HG03571 (cell line): ENCODE results near the gene FBXW11.

Experiments
- ATAC-seq: cut with Tn5 transposase; IDR thresholded peaks from one replicate; pipeline ENCODE4 v1.9.1; 2021; ENCODE audit not compliant: unreplicated experiment

Gene FBXW11

DNA sequence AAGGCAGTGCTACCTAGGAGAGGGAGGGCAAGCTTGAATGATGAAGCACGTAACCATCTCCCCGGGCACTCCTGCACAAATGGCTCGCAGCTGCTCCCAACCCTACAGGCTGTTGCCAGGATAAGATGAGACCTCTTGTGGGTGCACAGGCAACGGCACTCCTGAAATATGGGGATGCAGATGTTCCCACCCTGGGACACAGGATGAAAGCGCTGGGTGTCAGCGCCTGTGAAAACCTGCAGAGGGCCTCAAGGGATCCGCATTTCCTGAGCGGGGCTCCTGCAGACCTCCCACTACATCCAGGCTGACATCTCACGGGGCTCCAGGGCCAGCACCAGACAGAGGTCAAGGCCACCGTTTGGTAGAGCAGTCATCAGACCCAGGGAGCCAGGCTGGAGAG lies 160.1 kb downstream of the FBXW11 start:
- ATAC-seq = no peak

DNA sequence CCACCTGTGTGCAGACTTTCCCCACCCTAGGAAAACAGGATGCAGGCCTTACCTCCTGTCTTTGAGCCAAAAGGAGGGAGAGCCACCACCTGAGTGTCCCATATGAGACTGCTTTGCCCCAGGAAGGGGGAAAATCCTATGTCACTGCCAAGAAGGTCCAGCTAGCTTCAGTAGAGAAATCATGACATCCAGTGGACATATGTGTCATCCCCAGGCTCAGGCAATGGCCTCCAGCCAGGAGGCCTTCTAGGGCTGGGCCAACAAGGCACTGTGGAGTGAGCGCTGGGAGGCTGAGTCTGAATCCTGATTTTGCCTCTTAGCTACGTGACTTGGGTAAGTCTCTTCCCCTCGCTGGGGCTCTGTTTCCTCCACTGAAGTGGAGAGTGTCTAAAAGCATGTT lies 160.6 kb downstream of the FBXW11 start:
- ATAC-seq = no peak

- ATAC-seq = no peak
Measured at GRCh38 chr5:171845040-171845630, 161.3 kb downstream of the FBXW11 start.

GRCh38 chr5:171842777-171843328 lies 163.6 kb downstream of the FBXW11 start:
- ATAC-seq = no peak

GRCh38 chr5:171841984-171842776 lies 164.3 kb downstream of the FBXW11 start:
- no peak for ATAC-seq

- ATAC-seq = no peak
Measured at GRCh38 chr5:171840711-171841522, 165.5 kb downstream of the FBXW11 start.

DNA sequence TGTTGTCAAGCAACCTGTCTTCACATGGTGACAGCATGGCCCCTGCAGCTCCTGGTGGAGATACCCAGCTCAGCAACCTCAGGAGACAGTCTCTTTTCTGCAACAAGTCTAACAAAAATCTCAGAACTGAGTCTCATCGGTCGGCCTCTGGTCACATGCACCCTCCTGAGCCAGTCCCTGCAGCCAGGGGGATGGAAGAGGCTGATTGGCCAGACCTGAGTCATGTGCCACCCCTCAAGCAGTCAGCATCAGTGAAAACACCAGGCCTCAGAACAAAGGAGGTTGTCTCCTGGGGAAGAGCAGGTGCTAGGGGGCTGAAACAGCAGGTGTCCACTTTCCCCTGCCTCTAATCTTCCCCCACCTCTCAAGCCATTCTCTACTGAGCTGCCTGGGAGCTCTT lies 166.4 kb downstream of the FBXW11 start:
- no peak for ATAC-seq

- ATAC-seq = no peak
Measured at GRCh38 chr5:171839112-171839511, 167.3 kb downstream of the FBXW11 start.

DNA sequence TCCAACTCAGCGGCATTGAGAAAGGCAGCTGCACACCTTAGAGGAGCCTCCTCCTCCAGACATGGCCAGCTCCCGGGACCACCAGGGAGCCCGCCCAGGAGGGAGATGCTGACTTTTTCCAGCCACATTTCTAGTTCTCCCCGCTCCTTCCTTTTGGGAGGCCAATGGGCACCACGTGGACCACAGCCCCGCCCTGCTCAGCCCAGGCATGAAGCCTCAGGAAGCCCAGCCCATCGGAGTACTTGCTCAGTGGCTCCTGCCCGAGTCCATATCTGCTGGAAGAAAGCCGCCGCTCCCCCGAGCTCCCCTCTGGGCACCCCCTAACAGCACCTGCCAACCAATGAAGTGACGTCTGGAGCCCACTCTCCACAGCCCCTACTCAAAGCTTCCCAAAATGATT lies 168.4 kb downstream of the FBXW11 start:
- ATAC-seq = no peak

- ATAC-seq = no peak
Measured at GRCh38 chr5:171837522-171837921, 168.9 kb downstream of the FBXW11 start.

GRCh38 chr5:171835066-171835465 lies 171.4 kb downstream of the FBXW11 start:
- ATAC-seq = no peak

DNA sequence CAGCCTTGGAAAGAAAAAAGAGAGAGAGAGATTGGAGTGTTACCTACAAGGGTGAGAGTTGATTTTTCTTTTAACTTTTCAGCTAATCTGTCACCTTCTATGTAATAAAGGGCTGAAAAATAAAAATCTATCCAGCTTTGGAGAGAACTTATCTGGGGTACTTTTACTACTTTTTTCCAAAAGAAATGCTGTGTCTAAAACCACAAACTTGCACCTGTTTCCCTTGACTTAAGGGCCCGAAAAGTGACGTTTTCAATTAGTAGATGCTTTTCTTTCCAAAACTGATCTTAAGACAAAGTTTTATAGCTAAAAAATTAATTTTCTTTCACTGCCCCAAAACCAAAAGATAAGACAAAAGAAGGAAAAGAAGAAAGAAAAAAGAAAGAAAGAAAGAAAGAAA lies 172.0 kb downstream of the FBXW11 start:
- no peak for ATAC-seq

- ATAC-seq = no peak
Measured at GRCh38 chr5:171832775-171833174, 173.7 kb downstream of the FBXW11 start.

GRCh38 chr5:171830686-171831085 lies 175.8 kb downstream of the FBXW11 start:
- no peak for ATAC-seq

DNA sequence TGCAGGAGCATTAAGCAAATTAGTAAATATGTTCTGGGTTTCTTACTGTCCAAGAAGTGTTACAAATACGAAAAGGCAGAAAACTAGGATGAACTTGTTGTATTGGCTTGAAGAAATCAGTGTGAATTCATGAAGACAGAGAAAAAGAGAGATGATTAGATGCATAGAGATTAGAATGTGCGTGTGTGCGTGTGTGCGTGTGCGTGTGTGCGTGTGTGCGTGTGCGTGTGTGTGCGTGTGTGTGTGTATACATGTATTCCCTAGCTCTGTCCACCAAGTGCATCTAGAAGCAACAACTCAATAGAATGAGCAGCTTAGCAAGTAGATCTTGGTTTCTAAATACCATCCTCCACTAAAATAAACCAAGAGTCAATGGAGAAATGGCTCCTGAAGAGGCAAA lies 179.3 kb downstream of the FBXW11 start:
- ATAC-seq = no peak

DNA sequence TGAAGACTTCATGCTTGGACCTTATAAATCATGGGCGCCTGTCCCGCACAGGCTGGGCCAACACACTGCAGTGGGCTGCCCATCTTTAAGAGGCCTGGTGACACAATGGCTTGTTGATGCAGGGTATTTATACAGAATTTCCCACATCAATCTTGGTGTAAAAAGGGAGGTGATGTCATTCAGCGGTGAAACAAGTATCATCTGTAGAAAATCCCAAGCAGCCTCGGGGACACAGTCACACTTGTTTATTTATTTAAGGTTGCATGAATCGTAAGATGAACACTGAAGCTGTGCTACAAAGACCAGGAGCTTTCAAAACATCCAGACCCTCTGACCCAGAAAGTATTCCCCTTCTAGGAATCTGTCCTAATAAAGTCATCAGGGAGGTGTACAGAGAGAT lies 180.3 kb downstream of the FBXW11 start:
- no peak for ATAC-seq

- ATAC-seq = no peak
Measured at GRCh38 chr5:171825051-171825450, 181.4 kb downstream of the FBXW11 start.

- no peak for ATAC-seq
Measured at GRCh38 chr5:171823269-171823668, 183.2 kb downstream of the FBXW11 start.

GRCh38 chr5:171821286-171821685 lies 185.2 kb downstream of the FBXW11 start:
- no peak for ATAC-seq

DNA sequence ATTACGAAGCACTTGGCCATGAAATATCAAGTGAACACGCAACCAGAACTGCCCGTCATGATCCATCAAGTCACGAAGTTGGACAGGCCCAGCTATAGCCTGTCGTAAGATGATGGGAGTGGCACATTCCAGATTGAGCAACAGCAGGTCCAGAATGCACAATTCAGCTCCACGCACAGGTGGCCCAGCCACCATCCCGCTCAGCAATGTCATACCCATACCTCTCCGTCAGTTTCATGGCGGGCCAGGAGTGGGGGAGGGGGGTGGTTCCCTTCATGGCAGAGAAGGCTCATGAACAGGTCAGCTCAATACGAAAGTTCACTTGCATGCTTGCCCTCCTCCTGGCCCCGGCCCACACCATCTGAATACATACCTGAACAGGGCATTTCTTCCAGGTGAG lies 185.9 kb downstream of the FBXW11 start:
- ATAC-seq = no peak

DNA sequence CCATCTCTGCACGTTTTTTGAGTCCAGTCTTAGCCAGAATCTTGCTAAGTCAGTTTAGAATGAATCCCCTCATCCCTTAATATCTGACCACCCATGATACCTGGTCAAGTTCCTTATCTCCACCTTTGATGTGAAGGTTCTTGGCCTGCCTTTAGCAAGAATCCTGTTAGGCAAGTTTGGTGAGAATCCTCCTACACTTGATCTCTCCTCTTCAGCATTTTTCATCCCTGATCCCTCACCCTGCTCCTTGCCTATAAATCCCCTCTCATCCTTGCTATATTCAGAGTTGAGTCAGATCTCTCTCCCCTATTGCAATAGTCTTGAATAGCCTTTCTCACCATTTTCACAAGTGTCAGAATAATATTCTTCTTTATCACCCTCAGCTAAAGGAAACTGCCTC lies 189.8 kb downstream of the FBXW11 start:
- no peak for ATAC-seq
